ENCODE data around the gene LSMEM2.

Gene LSMEM2

GRCh38 chr3:50314342-50314741, 35.5 kb downstream of the LSMEM2 start:
- no peak overlapping the region for H3K4me3 Mint-ChIP-seq
- H3K27me3 Mint-ChIP-seq: no peaks in the 10 kb centered on the region
- no peaks in the 10 kb centered on the region for H3K36me3 Mint-ChIP-seq (ENCODE audit: insufficient read depth)
- H3K4me1 Mint-ChIP-seq (ENCODE audit: low read depth in 2 of 2): peaks cover 14 to 31% of the 10 kb centered on the region in 2 donors
- ATAC-seq (replicated peaks): no peak
- no peak for DNase-seq
- H3K9me3 Mint-ChIP-seq: no peaks in the 10 kb centered on the region
- peak overlapping the region in 1 of 2 donors; percentile 71 for H3K27ac Mint-ChIP-seq

- Mint-ChIP-seq H3K4me3 (no peak overlapping the region), H3K36me3 (ENCODE audit: insufficient read depth) (no peaks in the 10 kb centered on the region), H3K27ac (peak overlapping the region in 1 of 2 donors; percentile 71), H3K27me3 (no peaks in the 10 kb centered on the region), H3K4me1 (ENCODE audit: low read depth in 2 of 2) (peaks cover 16 to 33% of the 10 kb centered on the region in 2 donors), H3K9me3 (no peaks in the 10 kb centered on the region)
- no peak for ATAC-seq (replicated peaks)
- no peak for DNase-seq
Measured at GRCh38 chr3:50314816-50315215, 35.9 kb downstream of the LSMEM2 start.

GRCh38 chr3:50316657-50317242, 37.9 kb downstream of the LSMEM2 start:
- no peaks in the 10 kb centered on the region for H3K36me3 Mint-ChIP-seq (ENCODE audit: insufficient read depth)
- peak; percentile 81 for ATAC-seq (replicated peaks)
- H3K4me3 Mint-ChIP-seq: peak overlapping the region; percentile 74 to 79
- H3K4me1 Mint-ChIP-seq (ENCODE audit: low read depth in 2 of 2): peaks cover 26 to 42% of the 10 kb centered on the region in 2 donors
- peak; percentile 73 to 79 (median 77) for DNase-seq
- peak overlapping the region; percentile 90 to 97 for H3K27ac Mint-ChIP-seq
- no peaks in the 10 kb centered on the region for H3K9me3 Mint-ChIP-seq
- no peaks in the 10 kb centered on the region for H3K27me3 Mint-ChIP-seq

- Mint-ChIP-seq H3K4me1 (ENCODE audit: low read depth in 2 of 2) (peaks cover 26 to 42% of the 10 kb centered on the region in 2 donors), H3K27ac (peak overlapping the region; percentile 90 to 97), H3K9me3 (no peaks in the 10 kb centered on the region), H3K4me3 (peak overlapping the region in 1 of 2 donors; percentile 79), H3K36me3 (ENCODE audit: insufficient read depth) (no peaks in the 10 kb centered on the region), H3K27me3 (no peaks in the 10 kb centered on the region)
- DNase-seq (no peak), ATAC-seq (replicated peaks) (no peak)
Measured at GRCh38 chr3:50317300-50317699, 38.4 kb downstream of the LSMEM2 start.

GRCh38 chr3:50318163-50318562, 39.3 kb downstream of the LSMEM2 start:
- Mint-ChIP-seq H3K9me3 (no peaks in the 10 kb centered on the region), H3K36me3 (ENCODE audit: insufficient read depth) (no peaks in the 10 kb centered on the region), H3K4me3 (peak overlapping the region in 1 of 2 donors; percentile 6), H3K27ac (no peak overlapping the region), H3K4me1 (ENCODE audit: low read depth in 2 of 2) (peaks cover 26 to 42% of the 10 kb centered on the region in 2 donors), H3K27me3 (no peaks in the 10 kb centered on the region)
- ATAC-seq (replicated peaks) (no peak), DNase-seq (no peak)

GRCh38 chr3:50318615-50319014, 39.7 kb downstream of the LSMEM2 start:
- Mint-ChIP-seq H3K4me1 (ENCODE audit: low read depth in 2 of 2) (peaks cover 26 to 44% of the 10 kb centered on the region in 2 donors), H3K27ac (no peak overlapping the region), H3K36me3 (ENCODE audit: insufficient read depth) (no peaks in the 10 kb centered on the region), H3K9me3 (no peaks in the 10 kb centered on the region), H3K27me3 (no peaks in the 10 kb centered on the region), H3K4me3 (peak overlapping the region in 1 of 2 donors; percentile 6)
- DNase-seq (no peak), ATAC-seq (replicated peaks) (no peak)

GRCh38 chr3:50319181-50319893, 40.5 kb downstream of the LSMEM2 start:
- Mint-ChIP-seq H3K36me3 (ENCODE audit: insufficient read depth) (no peaks in the 10 kb centered on the region), H3K4me3 (peak overlapping the region in 1 of 2 donors; percentile 27), H3K4me1 (ENCODE audit: low read depth in 2 of 2) (peaks cover 28 to 43% of the 10 kb centered on the region in 2 donors), H3K27me3 (no peaks in the 10 kb centered on the region), H3K27ac (no peak overlapping the region), H3K9me3 (no peaks in the 10 kb centered on the region)
- DNase-seq: no peak
- ATAC-seq (replicated peaks): no peak

GRCh38 chr3:50319894-50320625, 41.2 kb downstream of the LSMEM2 start:
- DNase-seq (no peak), ATAC-seq (replicated peaks) (no peak)
- no peaks in the 10 kb centered on the region for H3K9me3 Mint-ChIP-seq
- H3K27ac Mint-ChIP-seq: peak overlapping the region; percentile 65 to 83
- no peaks in the 10 kb centered on the region for H3K27me3 Mint-ChIP-seq
- peak overlapping the region; percentile 84 to 85 for H3K4me3 Mint-ChIP-seq
- H3K36me3 Mint-ChIP-seq (ENCODE audit: insufficient read depth): no peaks in the 10 kb centered on the region
- H3K4me1 Mint-ChIP-seq (ENCODE audit: low read depth in 2 of 2): peaks cover 32 to 45% of the 10 kb centered on the region in 2 donors

GRCh38 chr3:50320853-50321335, 42.0 kb downstream of the LSMEM2 start:
- peak overlapping the region; percentile 65 to 93 for H3K27ac Mint-ChIP-seq
- no peaks in the 10 kb centered on the region for H3K27me3 Mint-ChIP-seq
- DNase-seq (peak in 2 of 3 experiments; percentile 21 to 41), ATAC-seq (replicated peaks) (peak; percentile 29)
- H3K4me3 Mint-ChIP-seq: peak overlapping the region; percentile 84 to 85
- H3K4me1 Mint-ChIP-seq (ENCODE audit: low read depth in 2 of 2): peaks cover 32 to 43% of the 10 kb centered on the region in 2 donors
- H3K36me3 Mint-ChIP-seq (ENCODE audit: insufficient read depth): no peaks in the 10 kb centered on the region
- H3K9me3 Mint-ChIP-seq: no peaks in the 10 kb centered on the region

- Mint-ChIP-seq H3K4me1 (ENCODE audit: low read depth in 2 of 2) (peaks cover 27 to 38% of the 10 kb centered on the region in 2 donors), H3K27me3 (no peaks in the 10 kb centered on the region), H3K27ac (peak overlapping the region; percentile 89 to 93), H3K9me3 (no peaks in the 10 kb centered on the region), H3K4me3 (peak overlapping the region; percentile 84 to 85), H3K36me3 (ENCODE audit: insufficient read depth) (no peaks in the 10 kb centered on the region)
- peak; percentile 66 to 74 (median 69) for DNase-seq
- peak; percentile 58 for ATAC-seq (replicated peaks)
Measured at GRCh38 chr3:50321336-50322114, 42.6 kb downstream of the LSMEM2 start.

- Mint-ChIP-seq H3K4me1 (ENCODE audit: low read depth in 2 of 2) (peaks cover 22 to 33% of the 10 kb centered on the region in 2 donors), H3K4me3 (peak overlapping the region; percentile 84 to 85), H3K27me3 (no peaks in the 10 kb centered on the region), H3K9me3 (no peaks in the 10 kb centered on the region), H3K27ac (no peak overlapping the region), H3K36me3 (ENCODE audit: insufficient read depth) (no peaks in the 10 kb centered on the region)
- no peak for DNase-seq
- ATAC-seq (replicated peaks): no peak
Measured at GRCh38 chr3:50322115-50322385, 43.2 kb downstream of the LSMEM2 start.

GRCh38 chr3:50322386-50323091, 43.7 kb downstream of the LSMEM2 start, which contains the start of gene HYAL2:
TSS of gene HYAL2 (minus strand) at chr3:50322745. CDS start at chr3:50320489, 2,256 bp downstream.
- Mint-ChIP-seq H3K27me3 (no peaks in the 10 kb centered on the region), H3K4me3 (peak within 1 kb of the TSS; percentile 84 to 85), H3K27ac (peak within 1 kb of the TSS; percentile 89 to 93), H3K36me3 (ENCODE audit: insufficient read depth) (peaks cover 4% of the 10 kb centered on the region), H3K4me1 (ENCODE audit: low read depth in 2 of 2) (peaks cover 20 to 32% of the 10 kb centered on the region in 2 donors), H3K9me3 (no peaks in the 10 kb centered on the region)
- ATAC-seq (replicated peaks): no peak
- DNase-seq: no peak
